GM19438 (cell line): ENCODE measurements around the gene PHACTR3.

Source experiments
- ATAC-seq: cut with Tn5 transposase; IDR thresholded peaks from one replicate; pipeline ENCODE4 v1.9.1; 2021; ENCODE audit warnings: low read depth; ENCODE audit not compliant: unreplicated experiment

Gene PHACTR3

DNA sequence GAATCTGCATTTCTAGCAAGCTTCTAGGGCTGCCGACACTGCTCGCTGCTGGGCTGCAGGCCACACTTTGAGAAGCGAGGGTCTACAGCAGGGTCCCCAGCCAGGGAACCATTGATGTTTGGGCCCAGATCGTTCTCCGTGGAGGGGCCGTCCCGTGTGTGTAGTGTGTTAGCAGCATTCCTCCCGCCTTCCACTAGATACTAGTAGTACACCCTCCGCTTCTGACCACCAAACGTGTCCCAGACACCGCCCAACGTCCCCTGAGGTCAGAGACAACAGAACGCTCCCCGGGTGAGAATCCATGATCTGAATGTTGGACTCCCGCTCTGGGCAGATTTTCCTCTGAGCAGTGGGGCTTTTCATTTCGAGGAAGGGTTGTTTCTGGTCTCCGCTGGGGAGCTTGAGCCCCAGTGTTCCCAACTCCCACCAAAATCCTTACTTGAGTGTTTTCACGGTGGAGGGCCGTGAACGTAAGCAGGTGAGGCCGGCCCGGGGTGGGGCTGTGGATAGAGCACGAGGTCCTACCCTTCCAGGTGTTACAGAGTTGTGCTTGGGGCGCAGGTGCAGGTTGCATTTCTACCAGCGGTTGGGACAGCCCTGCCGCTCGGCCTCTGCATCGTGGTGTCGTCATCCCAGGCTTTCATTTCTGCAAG lies 204.5 kb downstream of the PHACTR3 start:
- ATAC-seq = no peak

GRCh38 chr20:59809630-59810448 lies 205.5 kb downstream of the PHACTR3 start:
- ATAC-seq = no peak

GRCh38 chr20:59810449-59811187 lies 206.3 kb downstream of the PHACTR3 start:
- no peak for ATAC-seq

- ATAC-seq = no peak
Observed at GRCh38 chr20:59811681-59812171, 207.4 kb downstream of the PHACTR3 start.

DNA sequence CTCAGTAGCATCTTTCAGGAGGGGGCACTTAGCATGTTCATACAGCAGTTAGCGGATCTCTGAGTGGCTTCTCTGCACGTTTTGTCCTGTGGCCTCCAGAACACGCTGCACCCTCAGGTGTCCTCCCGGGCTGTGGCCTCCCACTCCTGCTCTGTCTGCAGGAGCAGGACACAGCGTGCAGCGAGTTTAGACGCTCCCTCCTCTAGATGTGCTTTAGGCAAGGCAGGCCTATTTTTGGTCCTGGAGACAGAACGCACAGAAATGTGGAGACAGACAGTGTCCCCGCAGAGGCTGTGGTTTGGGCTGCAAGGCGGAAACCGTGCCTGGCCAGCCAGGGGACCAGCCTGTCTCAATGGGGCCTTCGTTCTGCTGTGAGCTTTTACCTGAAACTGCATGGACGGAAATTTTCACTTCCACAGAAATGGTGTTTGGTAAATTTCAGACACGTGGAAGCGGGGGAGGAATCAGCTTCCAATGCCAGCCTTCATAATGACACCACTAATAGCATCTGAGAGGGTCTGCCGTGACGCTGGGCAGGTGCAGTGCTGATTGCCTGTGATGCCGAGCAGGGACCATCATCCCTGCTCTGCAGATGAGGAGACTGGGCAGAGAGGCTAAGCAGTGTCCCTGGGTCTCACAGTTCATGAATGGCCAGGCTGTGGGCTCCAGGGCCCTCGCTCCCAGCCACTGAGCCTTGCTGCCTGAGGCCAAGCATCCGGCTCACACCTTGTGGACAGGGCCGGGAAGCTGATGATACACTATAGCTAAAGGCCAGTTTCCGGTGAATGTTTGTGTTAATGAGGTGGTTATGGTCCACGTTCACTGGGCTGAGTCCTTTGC lies 208.2 kb downstream of the PHACTR3 start:
- ATAC-seq = no peak

GRCh38 chr20:59813126-59813947 lies 209.0 kb downstream of the PHACTR3 start:
- no peak for ATAC-seq

- no peak for ATAC-seq
Observed at GRCh38 chr20:59813948-59814839, 209.9 kb downstream of the PHACTR3 start.

DNA sequence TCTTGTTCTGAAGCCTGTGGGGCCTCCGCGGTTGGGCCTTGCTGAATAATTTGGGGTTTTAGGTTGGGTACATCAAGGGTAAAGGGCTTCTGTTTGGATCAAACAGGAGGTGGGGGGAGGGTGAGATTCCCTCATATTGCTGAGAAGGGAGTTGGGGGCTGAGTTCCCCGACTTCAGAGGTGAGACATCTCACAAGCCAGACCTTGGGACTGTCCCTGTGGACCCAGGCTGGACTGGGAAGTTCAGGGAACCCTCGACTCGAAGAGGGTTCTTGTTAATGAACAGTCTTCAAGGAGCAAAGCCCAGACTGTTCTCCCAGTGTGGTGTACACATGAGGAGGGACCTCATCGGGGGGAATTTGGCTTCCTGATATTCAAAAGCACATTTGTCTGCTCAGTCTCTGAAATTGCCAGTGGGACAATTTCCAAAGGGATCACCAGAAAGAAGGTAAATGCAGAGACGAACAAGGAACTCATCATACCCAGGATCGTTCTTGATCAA lies 210.6 kb downstream of the PHACTR3 start:
- no peak for ATAC-seq

- no peak for ATAC-seq
Observed at GRCh38 chr20:59816146-59816738, 211.9 kb downstream of the PHACTR3 start.

GRCh38 chr20:59817406-59817805 lies 213.1 kb downstream of the PHACTR3 start:
- ATAC-seq = no peak

GRCh38 chr20:59817846-59818615 lies 213.7 kb downstream of the PHACTR3 start:
- ATAC-seq = no peak

GRCh38 chr20:59818911-59819310 lies 214.6 kb downstream of the PHACTR3 start:
- no peak for ATAC-seq

GRCh38 chr20:59819496-59820203 lies 215.3 kb downstream of the PHACTR3 start:
- ATAC-seq = no peak

- no peak for ATAC-seq
Observed at GRCh38 chr20:59820204-59821041, 216.1 kb downstream of the PHACTR3 start.

- ATAC-seq = no peak
Observed at GRCh38 chr20:59821201-59821600, 216.9 kb downstream of the PHACTR3 start.

GRCh38 chr20:59821788-59822187 lies 217.4 kb downstream of the PHACTR3 start:
- no peak for ATAC-seq
